Fibroblast of skin of left quadriceps (primary cell): Measurements from ENCODE around the gene SMOC2.

Source experiments
- DNase-seq, 2 experiments: peaks; one replicate each; pipeline ENCODE4 v3.0.0-alpha.2; 2013; ENCODE audit warnings: low read depth in 2 of 2

The SMOC2 gene

GRCh38 chr6:168480481-168480880 lies 39.5 kb downstream of the SMOC2 start:
- DNase-seq, result no peak

GRCh38 chr6:168485818-168486217 lies 44.8 kb downstream of the SMOC2 start:
- DNase-seq, result no peak

- DNase-seq, result no peak
Observed at GRCh38 chr6:168490757-168491156, 49.8 kb downstream of the SMOC2 start.

- DNase-seq, result no peak
Observed at GRCh38 chr6:168493976-168494375, 53.0 kb downstream of the SMOC2 start.

- DNase-seq, result no peak
Observed at GRCh38 chr6:168494726-168495125, 53.7 kb downstream of the SMOC2 start.

GRCh38 chr6:168495133-168495532 lies 54.1 kb downstream of the SMOC2 start:
- no peak for DNase-seq

- no peak for DNase-seq
Observed at GRCh38 chr6:168495636-168496035, 54.7 kb downstream of the SMOC2 start.

GRCh38 chr6:168496139-168496996 lies 55.4 kb downstream of the SMOC2 start:
- no peak for DNase-seq

- DNase-seq, result no peak
Observed at GRCh38 chr6:168496997-168497331, 56.0 kb downstream of the SMOC2 start.

GRCh38 chr6:168497381-168497780 lies 56.4 kb downstream of the SMOC2 start:
- no peak for DNase-seq

GRCh38 chr6:168498161-168498843 lies 57.3 kb downstream of the SMOC2 start:
- no peak for DNase-seq

- DNase-seq, result no peak
Observed at GRCh38 chr6:168499045-168499650, 58.2 kb downstream of the SMOC2 start.

GRCh38 chr6:168500519-168500918 lies 59.5 kb downstream of the SMOC2 start:
- DNase-seq, result no peak

- DNase-seq, result no peak
Observed at GRCh38 chr6:168501561-168501960, 60.6 kb downstream of the SMOC2 start.

GRCh38 chr6:168504366-168504765 lies 63.4 kb downstream of the SMOC2 start:
- no peak for DNase-seq

- DNase-seq, result no peak
Observed at GRCh38 chr6:168506460-168506859, 65.5 kb downstream of the SMOC2 start.

- DNase-seq, result no peak
Observed at GRCh38 chr6:168507297-168507696, 66.3 kb downstream of the SMOC2 start.

- no peak for DNase-seq
Observed at GRCh38 chr6:168507730-168508129, 66.7 kb downstream of the SMOC2 start.

GRCh38 chr6:168508903-168509302 lies 67.9 kb downstream of the SMOC2 start:
- DNase-seq, result no peak

GRCh38 chr6:168513766-168514165 lies 72.8 kb downstream of the SMOC2 start:
- no peak for DNase-seq

- DNase-seq, result no peak
Observed at GRCh38 chr6:168514216-168514615, 73.2 kb downstream of the SMOC2 start.

GRCh38 chr6:168515376-168515775 lies 74.4 kb downstream of the SMOC2 start:
- DNase-seq, result no peak
